Loucy (cell line): ENCODE results near the gene BCL2L15.

Source experiments
- H2AFZ ChIP-seq: fragments of 200-600 bp; sonication (generic); 2 replicates; pipeline ENCODE4 v1.6.0; 2016; ENCODE audit warnings: antibody characterized with exemption, mild to moderate bottlenecking, low read length, moderate library complexity
- H3F3A ChIP-seq: fragments of 200-600 bp; 2 replicates; pipeline ENCODE4 v1.6.0; 2016; ENCODE audit warnings: antibody characterized with exemption, low read depth, mild to moderate bottlenecking
- H3K27me3 ChIP-seq: fragments of 200-600 bp; sonication (generic); 2 replicates; pipeline ENCODE4 v1.6.1; 2014; ENCODE audit warnings: low read length, mild to moderate bottlenecking; ENCODE audit not compliant: insufficient read depth, poor library complexity, severe bottlenecking
- H3K36me3 ChIP-seq: fragments of 200-600 bp; sonication (generic); 2 replicates; pipeline ENCODE4 v1.6.1; 2016; ENCODE audit warnings: low read length; ENCODE audit not compliant: insufficient read depth
- H3K4me1 ChIP-seq: fragments of 200-600 bp; sonication (generic); 2 replicates; pipeline ENCODE4 v1.5.1; 2014; ENCODE audit warnings: low read length, mild to moderate bottlenecking; ENCODE audit not compliant: insufficient read depth, poor library complexity, severe bottlenecking
- H3K4me2 ChIP-seq: fragments of 200-600 bp; sonication (generic); 2 replicates; pipeline ENCODE4 v1.6.0; 2014; ENCODE audit warnings: antibody characterized with exemption, low read length, low read depth, mild to moderate bottlenecking; ENCODE audit not compliant: poor library complexity, severe bottlenecking
- H3K4me3 ChIP-seq: fragments of 200-600 bp; sonication (generic); 2 replicates; pipeline ENCODE4 v1.5.1; 2014; ENCODE audit warnings: low read length, mild to moderate bottlenecking, mixed read lengths; ENCODE audit not compliant: poor library complexity, severe bottlenecking
- H3K79me2 ChIP-seq: fragments of 200-600 bp; sonication (generic); 2 replicates; pipeline ENCODE4 v1.6.1; 2014; ENCODE audit warnings: low read length; ENCODE audit not compliant: insufficient read depth
- H3K9ac ChIP-seq: fragments of 200-600 bp; sonication (generic); 2 replicates; pipeline ENCODE4 v1.6.0; 2014; ENCODE audit warnings: mild to moderate bottlenecking, low read depth, low read length, moderate library complexity; ENCODE audit not compliant: poor library complexity, severe bottlenecking
- H3K9me2 ChIP-seq: fragments of 200-600 bp; sonication (generic); replicated peaks from 2 replicates; pipeline ENCODE4 v1.6.1; 2016; ENCODE audit warnings: low read depth, low read length, mixed read lengths
- H3K9me3 ChIP-seq: fragments of 200-600 bp; sonication (generic); 2 replicates; pipeline ENCODE4 v1.6.1; 2014; ENCODE audit warnings: mild to moderate bottlenecking, antibody characterized with exemption, low read length, low read depth; ENCODE audit not compliant: insufficient read depth
- H4K20me1 ChIP-seq: fragments of 200-600 bp; sonication (generic); 2 replicates; pipeline ENCODE4 v1.6.0; 2014; ENCODE audit warnings: antibody characterized with exemption, low read length, mild to moderate bottlenecking; ENCODE audit not compliant: insufficient read depth, poor library complexity, severe bottlenecking
- EZH2phosphoT487 ChIP-seq: fragments of 200-600 bp; IDR thresholded peaks from 2 replicates; pipeline ENCODE4 v1.6.1; 2018; ENCODE audit warnings: antibody characterized with exemption, mild to moderate bottlenecking, moderate library complexity, borderline replicate concordance
- TF ChIP-seq, protein P1 (sequence below): fragments of 200-600 bp; sonication (generic); conservative IDR thresholded peaks from 2 replicates; pipeline ENCODE4 v1.5.1; 2014; ENCODE audit warnings: mild to moderate bottlenecking, antibody characterized with exemption, low read length

Gene BCL2L15

DNA sequence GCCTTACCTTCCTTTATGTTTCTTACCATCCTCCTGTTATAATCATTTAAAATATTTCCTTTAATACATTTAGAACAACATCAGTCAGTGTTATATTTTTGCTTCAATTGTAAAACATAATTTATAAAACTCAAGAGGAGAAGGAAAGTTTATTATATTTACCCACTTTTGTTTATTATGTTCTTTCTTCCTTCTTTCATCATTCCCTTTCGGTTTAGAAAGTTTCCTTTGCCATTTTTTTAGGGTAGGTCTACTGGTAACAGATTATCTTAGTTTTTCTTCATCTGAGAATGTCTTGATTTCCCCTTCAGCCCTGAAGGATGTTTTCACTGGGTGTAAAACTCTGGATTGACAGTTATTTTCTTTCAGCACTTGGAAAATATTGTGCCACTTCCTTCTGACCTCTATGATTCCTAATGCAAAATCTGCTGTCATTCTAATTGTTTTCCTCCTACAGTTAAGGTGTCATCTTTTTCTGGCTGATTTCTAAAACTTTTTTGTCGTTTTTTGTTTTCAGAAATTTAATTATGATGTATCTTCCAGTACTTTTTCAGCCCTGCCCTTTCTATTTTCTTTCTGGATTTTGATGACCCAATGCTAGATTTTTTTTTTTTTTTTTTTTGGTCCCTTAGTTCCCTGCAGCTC, 40.9 kb downstream of the BCL2L15 start:
- TF ChIP-seq, protein P1, sequence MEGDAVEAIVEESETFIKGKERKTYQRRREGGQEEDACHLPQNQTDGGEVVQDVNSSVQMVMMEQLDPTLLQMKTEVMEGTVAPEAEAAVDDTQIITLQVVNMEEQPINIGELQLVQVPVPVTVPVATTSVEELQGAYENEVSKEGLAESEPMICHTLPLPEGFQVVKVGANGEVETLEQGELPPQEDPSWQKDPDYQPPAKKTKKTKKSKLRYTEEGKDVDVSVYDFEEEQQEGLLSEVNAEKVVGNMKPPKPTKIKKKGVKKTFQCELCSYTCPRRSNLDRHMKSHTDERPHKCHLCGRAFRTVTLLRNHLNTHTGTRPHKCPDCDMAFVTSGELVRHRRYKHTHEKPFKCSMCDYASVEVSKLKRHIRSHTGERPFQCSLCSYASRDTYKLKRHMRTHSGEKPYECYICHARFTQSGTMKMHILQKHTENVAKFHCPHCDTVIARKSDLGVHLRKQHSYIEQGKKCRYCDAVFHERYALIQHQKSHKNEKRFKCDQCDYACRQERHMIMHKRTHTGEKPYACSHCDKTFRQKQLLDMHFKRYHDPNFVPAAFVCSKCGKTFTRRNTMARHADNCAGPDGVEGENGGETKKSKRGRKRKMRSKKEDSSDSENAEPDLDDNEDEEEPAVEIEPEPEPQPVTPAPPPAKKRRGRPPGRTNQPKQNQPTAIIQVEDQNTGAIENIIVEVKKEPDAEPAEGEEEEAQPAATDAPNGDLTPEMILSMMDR, result no peak
- no peak for TF ChIP-seq EZH2phosphoT487
- H3K27me3 ChIP-seq, result no peaks in the 10 kb centered on the region
- peaks cover 22% of the 10 kb centered on the region; the same call in 1 of the 2 replicates for H3K36me3 ChIP-seq
- no peaks in the 10 kb centered on the region for H3K9me2 ChIP-seq
- no peak overlapping the region for H3K9ac ChIP-seq
- H4K20me1 ChIP-seq, result no peaks in the 10 kb centered on the region
- no peak overlapping the region for H2AFZ ChIP-seq
- H3K79me2 ChIP-seq, result no peaks in the 10 kb centered on the region
- no peak overlapping the region for H3K4me3 ChIP-seq
- 0 out of 2 replicates have a peak, but pooled peaks cover 7% of the 10 kb centered on the region for H3F3A ChIP-seq
- no peaks in the 10 kb centered on the region for H3K9me3 ChIP-seq
- peaks cover 14% of the 10 kb centered on the region for H3K4me1 ChIP-seq
- no peak overlapping the region for H3K4me2 ChIP-seq

DNA sequence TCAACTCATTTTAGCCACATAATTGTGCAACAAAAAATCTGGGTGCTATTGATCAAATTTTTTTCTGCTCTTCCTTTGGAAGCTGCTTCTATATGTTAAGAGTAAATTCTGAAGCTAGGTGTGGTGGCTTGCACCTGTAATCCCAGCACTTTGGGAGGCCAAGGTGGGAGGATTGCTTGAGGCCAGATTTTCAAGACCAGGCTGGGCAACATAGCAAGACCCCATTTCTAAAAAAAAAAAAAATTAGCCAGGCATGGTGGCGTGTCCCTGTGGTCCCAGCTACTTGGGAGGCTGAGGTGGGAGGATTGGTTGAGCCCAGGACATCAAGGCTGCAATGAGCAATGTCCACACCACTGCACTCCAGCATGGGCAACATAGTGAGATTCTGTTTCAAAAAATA, 50.8 kb downstream of the BCL2L15 start:
- Histone ChIP-seq H3K27me3 (no peaks in the 10 kb centered on the region), H3K36me3 (peaks cover 21% of the 10 kb centered on the region; the same call in 1 of the 2 replicates), H3K79me2 (no peaks in the 10 kb centered on the region), H3K9me2 (no peaks in the 10 kb centered on the region), H2AFZ (no peak overlapping the region), H3F3A (no peaks in the 10 kb centered on the region), H3K4me1 (no peaks in the 10 kb centered on the region), H3K4me3 (no peak overlapping the region), H3K4me2 (no peak overlapping the region), H3K9me3 (no peaks in the 10 kb centered on the region), H3K9ac (peak overlapping the region; percentile 17), H4K20me1 (no peaks in the 10 kb centered on the region)
- no peak for TF ChIP-seq EZH2phosphoT487
- TF ChIP-seq, protein P1, result no peak

DNA sequence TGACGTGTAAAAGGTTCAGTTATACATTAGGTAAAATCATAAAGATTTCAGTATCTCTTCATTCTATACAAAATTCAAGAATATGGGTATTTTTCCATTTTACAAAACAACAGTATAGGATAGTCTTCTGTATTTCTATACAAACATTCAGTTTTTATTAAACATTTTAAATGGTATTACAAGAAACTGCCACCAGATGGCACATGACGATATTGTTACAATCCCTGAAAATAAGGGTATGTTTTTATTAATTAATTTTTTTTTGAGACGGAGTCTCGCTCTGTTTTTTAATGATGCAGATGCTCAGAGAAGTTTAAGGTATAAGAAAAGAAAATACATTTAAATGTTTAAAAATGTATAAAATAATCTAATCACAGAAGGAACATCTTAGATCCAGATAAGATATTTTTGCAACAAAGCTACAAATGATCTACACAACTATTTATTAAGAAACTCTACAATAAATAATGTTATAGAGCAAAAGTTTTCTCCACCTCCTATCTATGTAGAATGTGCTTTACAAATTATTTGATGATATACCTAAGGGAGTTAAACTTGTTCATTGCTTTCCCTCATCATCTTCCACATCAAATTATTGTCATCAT, 51.6 kb downstream of the BCL2L15 start:
- H3K36me3 ChIP-seq, result peaks cover 21% of the 10 kb centered on the region; the same call in 1 of the 2 replicates
- no peak overlapping the region for H2AFZ ChIP-seq
- H3K4me1 ChIP-seq, result no peaks in the 10 kb centered on the region
- no peaks in the 10 kb centered on the region for H3K9me3 ChIP-seq
- no peaks in the 10 kb centered on the region for H4K20me1 ChIP-seq
- peak overlapping the region; percentile 17 for H3K9ac ChIP-seq
- no peaks in the 10 kb centered on the region for H3K27me3 ChIP-seq
- no peak overlapping the region for H3K4me2 ChIP-seq
- TF ChIP-seq, protein P1, result peak; percentile 67
- TF ChIP-seq EZH2phosphoT487, result no peak
- no peaks in the 10 kb centered on the region for H3K9me2 ChIP-seq
- no peaks in the 10 kb centered on the region for H3K79me2 ChIP-seq
- no peak overlapping the region for H3K4me3 ChIP-seq
- no peaks in the 10 kb centered on the region for H3F3A ChIP-seq
